DMS 273 treated with DMSO at 0.1 percent for 48 hours (cell line): ENCODE measurements around the gene SFMBT1.
A peak's percentile ranks its signal among the peaks of the same experiment; 100 is the strongest.
"Not testable (repeated sequence)": the region's sequence is repeated elsewhere in the genome, so short reads cannot be mapped to it uniquely, and the experiment has no call there.

ENCODE experiments used
- DNase-seq: peaks from one replicate; lab custom pipeline; 2025; lab: John Stamatoyannopoulos, UW

SFMBT1 gene

DNA sequence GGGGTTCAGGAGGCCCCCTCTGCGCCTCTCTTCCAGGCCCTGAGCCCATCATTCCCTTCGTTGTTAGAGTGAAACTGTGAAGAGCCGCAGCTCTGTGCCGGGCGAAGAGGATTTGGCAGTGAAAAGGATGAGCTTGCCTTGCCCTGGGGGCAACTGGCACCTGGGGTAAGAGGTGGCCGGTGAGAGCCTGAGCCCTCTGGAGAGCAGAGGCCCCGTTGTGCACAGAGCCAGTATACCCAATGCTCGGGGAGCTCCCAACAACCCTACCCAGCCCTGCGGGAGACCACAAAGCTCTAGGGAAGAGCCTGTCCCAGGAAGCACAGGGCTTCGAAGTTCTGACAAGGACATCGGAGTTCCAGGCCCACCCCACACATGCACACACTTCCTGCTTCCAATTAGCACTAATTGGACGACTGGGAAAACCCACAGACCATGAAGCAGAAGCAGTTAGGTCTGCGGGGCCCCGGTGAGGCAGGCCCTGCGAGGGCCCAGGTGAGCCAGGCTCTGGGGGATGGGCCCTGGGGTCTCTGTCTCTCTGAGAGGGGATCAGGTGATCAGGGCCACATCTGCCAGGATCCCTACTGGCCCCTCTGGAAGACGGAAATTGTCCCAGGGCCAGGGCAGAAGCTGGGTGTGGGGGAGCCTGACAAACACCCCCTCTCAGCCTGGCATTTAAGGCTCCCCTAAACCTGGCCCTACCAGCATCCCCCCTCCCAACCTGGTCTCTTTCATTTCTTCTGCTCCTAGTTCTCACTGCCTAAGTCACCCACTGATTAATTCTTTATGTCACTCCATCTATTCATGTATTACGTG is 27.9 kb upstream of the SFMBT1 start:
- DNase-seq, result no peak

GRCh38 chr3:53072653-53073552 is 27.0 kb upstream of the SFMBT1 start:
- peak; percentile 19 for DNase-seq

GRCh38 chr3:53071882-53072431 is 26.1 kb upstream of the SFMBT1 start:
- DNase-seq, result no peak

DNA sequence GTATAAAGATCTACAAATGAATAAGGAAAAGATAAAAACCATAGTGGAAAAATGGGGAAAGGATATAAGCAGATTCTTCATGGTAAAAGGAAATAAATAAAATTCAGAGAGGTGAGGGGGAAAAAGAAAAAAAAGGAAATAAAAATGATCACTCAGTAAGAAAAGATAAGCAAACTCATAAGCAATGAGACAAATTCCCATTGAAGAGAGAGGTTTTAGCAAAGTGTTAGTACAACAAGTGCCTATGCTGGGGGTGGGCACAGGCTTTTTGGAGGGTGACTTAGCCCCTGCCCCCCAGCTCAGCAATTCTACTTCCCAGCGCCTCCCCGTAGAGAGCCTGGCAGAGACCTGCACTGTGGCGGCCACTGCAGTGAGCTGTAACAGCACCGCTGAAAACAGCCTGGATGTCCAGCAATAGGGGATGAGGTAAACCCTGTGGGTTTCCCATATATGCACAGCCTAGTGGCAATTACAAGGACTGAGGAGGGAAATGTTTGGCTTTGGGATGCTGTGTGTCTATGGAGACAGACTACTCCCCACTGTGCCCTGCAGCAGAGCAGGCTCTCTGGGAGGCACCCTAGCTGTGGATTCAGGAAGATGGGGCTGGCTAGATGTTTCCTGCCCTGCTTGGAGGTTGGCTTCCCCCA is 23.7 kb upstream of the SFMBT1 start:
- DNase-seq, result no peak

- DNase-seq, result no peak
These were observed 22.3 kb upstream of the SFMBT1 start for GRCh38 chr3:53068176-53068575.

DNA sequence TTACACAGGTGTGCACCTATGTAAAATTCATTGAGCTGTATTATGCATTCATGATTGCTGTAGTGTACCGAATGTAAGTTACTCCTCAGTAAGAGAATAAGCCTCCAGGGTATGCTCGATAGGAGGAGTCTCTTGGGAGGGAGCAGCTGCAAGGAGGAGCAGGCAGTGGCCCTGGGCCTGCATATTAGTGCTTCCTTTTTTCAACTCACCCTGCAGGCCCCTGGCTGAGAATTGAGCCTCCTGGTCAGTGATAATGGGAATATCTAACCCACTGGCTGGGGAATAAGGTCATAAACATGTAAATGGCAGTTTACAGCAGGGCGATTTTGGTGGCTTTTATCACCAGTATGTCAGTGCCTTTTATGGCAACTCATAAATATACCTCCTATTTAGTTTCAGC is 21.7 kb upstream of the SFMBT1 start:
- no peak for DNase-seq

- no peak for DNase-seq
These were observed 20.1 kb upstream of the SFMBT1 start for GRCh38 chr3:53065841-53066480.

DNA sequence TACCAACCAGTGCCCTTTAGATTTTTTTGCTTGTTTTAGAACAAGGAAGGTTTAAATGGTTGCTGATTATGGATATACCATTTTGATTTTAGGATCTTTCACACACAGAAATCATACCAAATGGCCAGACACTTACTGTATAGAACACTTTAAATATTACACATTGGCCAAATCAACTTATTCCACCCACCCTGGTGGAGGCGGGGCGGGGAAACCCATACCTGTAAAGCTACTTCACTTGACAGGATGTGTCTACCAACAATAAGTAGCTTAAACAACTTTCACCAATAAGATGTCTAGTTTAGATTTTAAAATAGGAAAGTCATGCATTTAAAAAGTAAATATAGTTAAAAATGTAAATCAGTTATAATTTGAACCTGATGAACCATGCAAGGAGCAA is 17.0 kb upstream of the SFMBT1 start:
- DNase-seq, result no peak

- peak; percentile 11 for DNase-seq
These were observed 10.6 kb upstream of the SFMBT1 start for GRCh38 chr3:53056442-53056841.

- not testable (repeated sequence) for DNase-seq
These were observed 8.4 kb upstream of the SFMBT1 start for GRCh38 chr3:53054233-53054632.

GRCh38 chr3:53051929-53052328 is 6.1 kb upstream of the SFMBT1 start:
- no peak for DNase-seq

DNA sequence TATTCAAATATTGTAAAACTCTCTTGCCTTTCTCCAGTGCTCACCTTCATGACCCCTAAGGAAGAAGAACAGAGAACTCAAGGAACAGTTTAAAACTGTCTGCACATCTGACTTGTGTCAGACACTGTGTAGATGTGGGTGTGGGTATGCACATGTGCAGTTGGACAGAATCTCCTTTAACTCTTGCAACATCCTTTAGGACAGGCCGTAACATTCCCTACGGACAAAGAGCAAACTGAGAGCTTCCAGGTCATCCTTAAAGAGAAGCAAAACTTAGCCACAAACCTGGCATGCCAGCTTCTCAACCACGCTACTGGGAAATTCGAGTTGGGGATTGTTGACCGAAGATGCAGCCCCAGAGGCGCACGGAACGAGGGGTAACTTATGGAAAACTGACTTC is 4.1 kb upstream of the SFMBT1 start:
- DNase-seq, result no peak

- DNase-seq, result no peak
These were observed 598 bp upstream of the SFMBT1 start for GRCh38 chr3:53046171-53047170.

DNA sequence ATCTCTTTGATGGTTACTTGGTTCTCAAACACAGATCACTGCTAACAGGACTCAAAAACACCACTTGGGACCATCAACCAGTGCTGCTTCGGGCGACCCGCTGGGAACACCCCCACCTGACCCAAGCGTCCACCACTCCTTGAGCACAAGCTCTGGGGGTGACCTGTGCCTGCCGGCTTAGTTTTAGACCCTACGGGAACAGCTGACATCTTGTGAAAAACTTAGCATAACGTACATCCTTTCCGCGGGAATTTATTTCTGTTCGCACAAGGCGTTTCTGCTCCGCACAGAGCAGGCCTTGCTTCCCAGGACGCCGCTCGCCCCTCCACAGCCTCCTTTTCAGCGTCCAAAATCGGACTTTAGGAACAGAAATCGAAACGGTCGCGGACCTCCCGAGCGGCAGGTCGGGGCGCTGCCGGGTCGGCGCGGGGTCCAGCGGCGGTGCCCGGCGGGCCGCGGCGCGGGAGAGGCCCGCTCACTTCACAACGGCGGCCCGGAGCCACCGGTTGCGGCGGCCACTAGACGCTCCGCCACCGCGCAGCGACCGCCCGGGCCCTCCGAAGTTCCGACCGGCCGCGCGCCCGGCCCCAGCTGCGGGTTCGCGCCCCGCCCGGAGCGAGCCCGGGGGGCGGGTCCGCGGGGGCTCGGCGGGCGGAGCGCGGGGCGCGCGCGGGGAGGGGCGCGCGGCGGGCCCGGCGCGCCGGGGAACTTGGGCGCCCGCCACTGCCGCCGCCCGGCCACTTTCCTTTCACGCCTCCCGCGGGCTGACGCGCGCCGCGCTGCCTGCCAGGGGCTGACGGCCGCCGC is 959 bp downstream of the SFMBT1 start:
- no peak for DNase-seq

DNA sequence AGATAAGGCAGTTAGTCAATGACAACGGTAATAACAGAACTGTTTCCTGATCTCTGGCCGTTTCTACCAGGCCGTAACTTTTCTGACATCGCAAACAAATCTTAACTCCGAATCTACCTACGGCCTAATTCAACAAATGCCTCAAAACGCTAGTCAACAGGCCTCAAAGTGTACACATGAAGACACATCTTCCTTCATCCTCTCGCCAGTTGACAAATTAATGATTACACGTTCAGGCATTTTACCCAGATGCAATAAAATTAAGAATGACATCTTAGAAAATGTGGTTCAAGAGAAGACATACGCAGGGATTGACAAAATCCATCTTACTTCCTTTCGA is 1.5 kb downstream of the SFMBT1 start:
- no peak for DNase-seq

- no peak for DNase-seq
These were observed 2.1 kb downstream of the SFMBT1 start for GRCh38 chr3:53043738-53044137.

DNA sequence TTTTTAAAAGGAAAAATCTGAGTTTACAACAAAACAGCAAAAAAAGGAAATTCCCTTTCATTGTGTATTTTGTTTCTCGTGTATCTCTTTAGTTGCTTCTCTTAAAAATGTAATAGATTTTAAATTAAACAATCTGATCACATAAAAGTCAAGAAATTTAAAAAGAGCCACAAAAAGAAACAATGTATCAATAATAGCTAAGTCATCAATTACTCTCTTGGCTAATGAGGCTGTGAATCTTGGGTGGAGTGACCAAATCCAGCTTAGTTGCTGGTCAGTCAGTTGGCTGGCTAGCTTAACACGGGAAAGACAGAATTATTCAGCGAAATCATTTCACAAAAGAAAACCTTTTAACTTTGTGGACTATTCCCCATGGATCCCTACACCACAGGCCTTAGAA is 3.2 kb downstream of the SFMBT1 start:
- DNase-seq, result no peak

DNA sequence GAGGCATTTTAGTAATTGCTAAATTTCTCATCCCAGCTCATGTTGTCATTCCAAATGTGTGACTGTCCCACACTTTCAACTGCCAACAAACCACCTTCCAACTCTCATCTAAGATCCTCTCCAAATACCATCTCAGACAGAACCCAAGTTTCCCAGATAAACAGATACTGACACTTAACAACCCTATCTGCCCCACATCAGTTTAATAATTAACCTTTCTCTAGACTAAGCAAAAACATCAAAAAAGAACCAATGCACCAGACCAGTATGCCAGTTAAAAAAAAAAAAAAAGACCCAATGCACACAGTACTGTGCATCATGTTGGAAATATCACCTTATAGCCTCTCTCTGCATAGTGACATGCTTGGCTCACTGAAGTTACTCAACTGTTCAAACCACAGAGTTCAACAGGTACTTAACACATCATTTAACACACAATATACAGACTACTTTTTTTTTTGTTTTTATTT is 5.5 kb downstream of the SFMBT1 start:
- no peak for DNase-seq

- no peak for DNase-seq
These were observed 6.5 kb downstream of the SFMBT1 start for GRCh38 chr3:53039376-53039752.
